ENCODE measurements around the gene CEP104. TPM values are rescaled to one million over a fixed set of nuclear protein-coding genes. Genes with fewer than 3 reads are reported as not detected.

Gene CEP104
- total and polyA plus RNA-seq, 9 of the 15 experiments (the other 6 are each of a cell fraction or from before 2014, with no cell fraction given) = 11.2 to 63.4 (median 42.6) TPM

GRCh38 chr1:3772715-3773571, 84.1 kb downstream of the CEP104 start, which contains the start of gene SMIM1 (continued):
- no peak for TF ChIP-seq SREBF1 (IDR thresholded peaks at IDR 0.05; ENCODE audit: borderline replicate concordance, low read depth, low read length)
- TF ChIP-seq CREB1 (IDR thresholded peaks at IDR 0.05) = peak; percentile 54; the same call in 1 of the 2 replicates
- no peak for TF ChIP-seq CREB1 (CRISPR knock-in tag; IDR thresholded peaks at IDR 0.05)
- no peak for TF ChIP-seq ZNF395 (CRISPR knock-in tag; IDR thresholded peaks at IDR 0.05)
- TF ChIP-seq HNRNPLL (IDR thresholded peaks at IDR 0.05; ENCODE audit: low read depth, low read length, poor library complexity, severe bottlenecking) = no peak
- no peak for TF ChIP-seq YBX1 (IDR thresholded peaks at IDR 0.05)
- no peak for TF ChIP-seq BMI1 (IDR thresholded peaks at IDR 0.05; ENCODE audit: low read length)
- TF ChIP-seq ZBTB17 (CRISPR knock-in tag; IDR thresholded peaks at IDR 0.05) = peak; percentile 69; the same call in 1 of the 2 replicates
- TF ChIP-seq PHTF2 (CRISPR knock-in tag; IDR thresholded peaks at IDR 0.05) = no peak
- TF ChIP-seq E2F6 (IDR thresholded peaks at IDR 0.05; ENCODE audit: borderline replicate concordance in 1 of 2, extremely low read depth in 1 of 2, insufficient read depth in 1 of 2, insufficient read length in 1 of 2, low read depth in 1 of 2, low read length in 1 of 2, poor library complexity in 1 of 2, severe bottlenecking in 1 of 2) = peak in 1 of 2 experiments; percentile 10
- no peak for TF ChIP-seq PYGO2 (tag; IDR thresholded peaks at IDR 0.05)
- TF ChIP-seq ZNF280A (IDR thresholded peaks at IDR 0.05; ENCODE audit: low read depth, partially characterized antibody) = no peak
- no peak for TF ChIP-seq CTCF (IDR thresholded peaks at IDR 0.05 in 2 of 3, conservative IDR thresholded peaks at IDR 0.05 in 1 of 3; ENCODE audit: insufficient read depth in 2 of 3, low read depth in 1 of 3, low read length in 3 of 3)
- TF ChIP-seq U2AF1 (optimal IDR thresholded peaks at IDR 0.05; ENCODE audit: low read depth, low read length) = no peak
- no peak for TF ChIP-seq CBX3 (IDR thresholded peaks at IDR 0.05; ENCODE audit: borderline replicate concordance in 1 of 2, low read length in 2 of 2)
- TF ChIP-seq CLOCK (CRISPR knock-in tag; IDR thresholded peaks at IDR 0.05; ENCODE audit: borderline replicate concordance) = no peak
- peak; percentile 33; the same call in 1 of the 2 replicates for TF ChIP-seq L3MBTL2 (IDR thresholded peaks at IDR 0.05)
- no peak for TF ChIP-seq SUPT5H (IDR thresholded peaks at IDR 0.05)
